Astrocyte of the cerebellum (primary cell): ENCODE results near the gene SLC10A7.

Source experiments
- DNase-seq: peaks from one replicate; pipeline ENCODE4 v3.0.0-alpha.2; 2011; ENCODE audit warnings: low read depth
- H3K4me3 ChIP-seq: 2 replicates; pipeline ENCODE4 v1.5.1; 2011; ENCODE audit warnings: mild to moderate bottlenecking, low read depth, low read length, moderate library complexity
- CTCF ChIP-seq: IDR thresholded peaks from 2 replicates; pipeline ENCODE4 v1.5.1; 2012; ENCODE audit warnings: low read length, low read depth, moderate library complexity, mild to moderate bottlenecking; ENCODE audit errors: missing control alignments
- in situ Hi-C: cut with HindIII; loops from 2 replicates; pipeline ENCODE4 v1.10.0; 2017; ENCODE audit warnings: low sequenced_read_pairs

Gene SLC10A7

GRCh38 chr4:146265950-146266490 is 255.7 kb downstream of the SLC10A7 start:
- no peak for DNase-seq
- no peak overlapping the region for H3K4me3 ChIP-seq
- in situ Hi-C loops: loop anchor here (5.0 kb wide), 1 partner anchor 61 kb away; no protein-coding TSS in a partner anchor
- no peak for TF ChIP-seq CTCF

GRCh38 chr4:146263793-146264192 is 257.9 kb downstream of the SLC10A7 start:
- DNase-seq: no peak
- in situ Hi-C loops: no loop called here
- no peak overlapping the region for H3K4me3 ChIP-seq
- TF ChIP-seq CTCF: no peak

GRCh38 chr4:146261041-146261440 is 260.7 kb downstream of the SLC10A7 start:
- in situ Hi-C loops: no loop called here
- H3K4me3 ChIP-seq: no peak overlapping the region
- no peak for DNase-seq
- TF ChIP-seq CTCF: no peak

GRCh38 chr4:146260521-146260920 is 261.2 kb downstream of the SLC10A7 start:
- TF ChIP-seq CTCF: no peak
- DNase-seq: no peak
- in situ Hi-C loops: no loop called here

GRCh38 chr4:146257511-146257910 is 264.2 kb downstream of the SLC10A7 start:
- TF ChIP-seq CTCF: no peak
- no peak for DNase-seq
- no peak overlapping the region for H3K4me3 ChIP-seq
- in situ Hi-C loops: no loop called here

More at GRCh38 chr4:146260521-146260920, 261.2 kb downstream of the SLC10A7 start:
- H3K4me3 ChIP-seq: no peak overlapping the region

- H3K4me3 ChIP-seq: no peak overlapping the region
- no peak for TF ChIP-seq CTCF
- DNase-seq: no peak
- in situ Hi-C loops: no loop called here
Measured at GRCh38 chr4:146256328-146256727, 265.4 kb downstream of the SLC10A7 start.
